Gastrocnemius medialis (tissue), 4 donors: ENCODE data around the gene VWA7. TPM values are rescaled to one million over a fixed set of nuclear protein-coding genes. Genes with fewer than 3 reads are reported as not detected.

Source experiments
- ATAC-seq, 2 donors: fragments of 150-250 bp; one replicate each; pipeline ENCODE4 v1.9.1; 2016
- DNase-seq, 2 donors: peaks; one replicate each; pipeline ENCODE4 v3.0.0-alpha.2; 2019
- H3K27ac ChIP-seq, 4 donors: fragments of 200-600 bp; sonication (generic); 1 replicate in 1 of 4; 2 replicates in 3 of 4; pipeline ENCODE4 v1.5.1; 2016 to 2018; ENCODE audit warnings: mild to moderate bottlenecking in 2 of 4, moderate library complexity in 1 of 4
- H3K27me3 ChIP-seq, 3 donors: fragments of 200-600 bp; sonication (generic) in 2 of 3; 1 replicate in 1 of 3; 2 replicates in 2 of 3; pipeline versions ENCODE4 v1.5.1 to v1.6.0; 2016 to 2019; ENCODE audit warnings: mild to moderate bottlenecking in 1 of 3, moderate library complexity in 1 of 3
- H3K36me3 ChIP-seq, 2 donors: fragments of 200-600 bp; sonication (generic) in 1 of 2; one replicate each; pipeline ENCODE4 v1.5.1; 2017 to 2018
- H3K4me1 ChIP-seq, 2 donors: fragments of 200-600 bp; sonication (generic) in 1 of 2; one replicate each; pipeline ENCODE4 v1.5.1; 2016 to 2017; ENCODE audit warnings: mild to moderate bottlenecking in 2 of 2
- H3K4me3 ChIP-seq, 4 donors: fragments of 200-600 bp; sonication (generic) in 3 of 4; 1 replicate in 1 of 4; 2 replicates in 3 of 4; pipeline ENCODE4 v1.5.1; 2016 to 2019; ENCODE audit warnings: mild to moderate bottlenecking in 2 of 4
- H3K9me3 ChIP-seq, 3 donors: fragments of 200-600 bp; sonication (generic) in 2 of 3; 1 replicate in 1 of 3; 2 replicates in 2 of 3; pipeline ENCODE4 v1.5.1; 2016 to 2019
- POLR2A ChIP-seq, 2 donors: fragments of 450-650 bp; IDR thresholded peaks; one replicate each; pipeline ENCODE4 v1.6.1; 2017; ENCODE audit warnings: antibody characterized with exemption in 2 of 2, mild to moderate bottlenecking in 2 of 2, moderate library complexity in 2 of 2
- in situ Hi-C, 4 donors: fragments of 200-750 bp; cut with MboI; loops; one replicate each; pipeline versions ENCODE4 v1.15.0 to v1.8.0; 2017; ENCODE audit warnings: low sequenced_read_pairs in 4 of 4
- intact Hi-C: fragments of 100-400 bp; cut with DNase I; formaldehyde crosslinking; loops from one replicate; pipeline ENCODE4 v1.15.1; 2023; ENCODE audit warnings: low total_unique reads
- total RNA-seq, 4 donors: library from RNA; depleted of rRNA; stranded (reverse); fragments of >200 nt; gene quantifications; one replicate each; pipeline versions ENCODE4 v1.1.0 to v1.2.3, GENCODE V29; 2016
- TF ChIP-seq, protein P1 (sequence below), 5 experiments: fragments of 450-650 bp in 3 of 5; fragments of 200-600 bp in 2 of 5; sonication (generic) in 2 of 5; IDR thresholded peaks in 4 of 5; conservative IDR thresholded peaks in 1 of 5; 1 replicate in 4 of 5; 2 replicates in 1 of 5; pipeline ENCODE4 v1.5.1; 2016 to 2019; ENCODE audit warnings: antibody characterized with exemption in 5 of 5, mild to moderate bottlenecking in 3 of 5, moderate library complexity in 3 of 5

VWA7 gene
- total RNA-seq, 4 donors from 2014 or later: 2.0 to 7.8 (median 4.7) TPM

DNA sequence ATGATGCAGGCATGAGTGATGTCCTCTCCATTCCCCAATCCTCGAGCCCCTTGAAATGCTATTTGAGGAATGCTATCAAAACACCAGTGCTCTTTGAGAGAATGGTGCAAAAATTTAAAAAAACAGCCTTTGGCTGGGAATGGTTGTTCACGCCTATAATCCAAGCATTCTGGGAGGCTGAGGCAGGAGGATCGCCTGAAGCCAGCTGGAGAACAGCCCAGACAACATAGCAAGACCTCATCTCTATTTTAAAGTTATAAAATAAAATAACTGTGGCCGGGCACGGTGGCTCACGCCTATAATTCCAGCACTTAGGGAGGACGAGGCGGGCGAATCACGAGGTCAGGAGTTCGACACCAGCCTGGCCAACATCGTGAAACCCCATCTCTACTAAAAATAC is 22.7 kb upstream of the VWA7 start:
- intact Hi-C loops (no loop called here), in situ Hi-C loops (loop anchor here in 1 of 4 donors (25.0 kb wide), 1 partner anchor 388 kb away; the partner anchor contains the start of genes AGER, AGPAT1, GPSM3 and PBX2)
- peaks cover 0 to 14% of the 10 kb centered on the region in 2 donors for H3K36me3 ChIP-seq
- no peaks in the 10 kb centered on the region for H3K9me3 ChIP-seq
- no peaks in the 10 kb centered on the region for H3K27me3 ChIP-seq
- no peak for ATAC-seq
- H3K27ac ChIP-seq: no peak overlapping the region
- no peak overlapping the region for H3K4me3 ChIP-seq
- no peak for DNase-seq
- peaks cover 14 to 15% of the 10 kb centered on the region in 2 donors for H3K4me1 ChIP-seq
- TF ChIP-seq, protein P1, sequence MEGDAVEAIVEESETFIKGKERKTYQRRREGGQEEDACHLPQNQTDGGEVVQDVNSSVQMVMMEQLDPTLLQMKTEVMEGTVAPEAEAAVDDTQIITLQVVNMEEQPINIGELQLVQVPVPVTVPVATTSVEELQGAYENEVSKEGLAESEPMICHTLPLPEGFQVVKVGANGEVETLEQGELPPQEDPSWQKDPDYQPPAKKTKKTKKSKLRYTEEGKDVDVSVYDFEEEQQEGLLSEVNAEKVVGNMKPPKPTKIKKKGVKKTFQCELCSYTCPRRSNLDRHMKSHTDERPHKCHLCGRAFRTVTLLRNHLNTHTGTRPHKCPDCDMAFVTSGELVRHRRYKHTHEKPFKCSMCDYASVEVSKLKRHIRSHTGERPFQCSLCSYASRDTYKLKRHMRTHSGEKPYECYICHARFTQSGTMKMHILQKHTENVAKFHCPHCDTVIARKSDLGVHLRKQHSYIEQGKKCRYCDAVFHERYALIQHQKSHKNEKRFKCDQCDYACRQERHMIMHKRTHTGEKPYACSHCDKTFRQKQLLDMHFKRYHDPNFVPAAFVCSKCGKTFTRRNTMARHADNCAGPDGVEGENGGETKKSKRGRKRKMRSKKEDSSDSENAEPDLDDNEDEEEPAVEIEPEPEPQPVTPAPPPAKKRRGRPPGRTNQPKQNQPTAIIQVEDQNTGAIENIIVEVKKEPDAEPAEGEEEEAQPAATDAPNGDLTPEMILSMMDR (IDR thresholded peaks at IDR 0.05 in 4 of 5, conservative IDR thresholded peaks at IDR 0.05 in 1 of 5): no peak
- TF ChIP-seq POLR2A (IDR thresholded peaks at IDR 0.05): no peak

DNA sequence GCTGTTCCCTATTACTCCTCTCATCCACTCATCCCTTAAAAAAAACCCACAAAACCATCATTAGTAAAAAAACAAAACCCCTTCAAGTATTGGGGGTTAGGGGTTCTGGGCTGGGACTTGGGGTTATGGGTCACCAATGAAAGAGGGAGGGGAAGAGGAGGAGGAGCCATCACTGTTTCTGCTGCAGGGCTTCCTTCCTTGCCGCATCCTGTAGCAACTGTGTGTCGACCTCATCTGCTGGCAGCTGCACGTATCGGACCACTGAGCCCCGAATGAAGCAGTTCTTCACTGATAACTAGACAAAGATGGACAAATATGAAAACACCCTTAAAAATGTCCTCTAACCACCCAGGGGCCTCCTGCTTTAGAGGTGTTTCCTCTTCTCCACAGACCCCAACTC is 20.5 kb upstream of the VWA7 start:
- no peak for ATAC-seq
- intact Hi-C loops: no loop called here
- no peak for DNase-seq
- Histone ChIP-seq H3K9me3 (no peaks in the 10 kb centered on the region), H3K4me1 (peaks cover 24 to 26% of the 10 kb centered on the region in 2 donors), H3K4me3 (no peak overlapping the region), H3K27me3 (no peaks in the 10 kb centered on the region), H3K36me3 (peaks cover 0 to 17% of the 10 kb centered on the region in 2 donors), H3K27ac (peak overlapping the region; percentile 85 to 97 (median 93))
- no peak for TF ChIP-seq POLR2A (IDR thresholded peaks at IDR 0.05)
- in situ Hi-C loops: no loop called here

DNA sequence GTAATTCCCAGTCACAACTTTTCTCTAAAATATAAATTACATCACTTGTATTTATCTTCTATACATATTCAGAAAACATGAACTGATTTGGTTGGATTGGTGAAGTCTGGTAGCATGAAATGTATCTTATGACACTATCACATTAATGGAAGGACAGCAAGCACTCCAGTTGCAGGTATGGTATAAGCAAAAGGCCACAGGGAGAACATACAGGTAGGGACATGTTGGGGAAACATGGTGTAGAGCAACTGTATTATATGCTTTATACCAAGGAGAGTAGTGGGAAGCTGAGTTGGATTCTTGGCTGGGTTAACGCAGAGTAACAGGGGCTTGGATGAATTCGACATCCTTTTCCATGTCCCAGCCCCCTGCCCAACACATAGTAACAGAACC is 19.9 kb upstream of the VWA7 start:
- DNase-seq (no peak), ATAC-seq (no peak)
- Histone ChIP-seq H3K36me3 (peaks cover 0 to 16% of the 10 kb centered on the region in 2 donors), H3K9me3 (no peaks in the 10 kb centered on the region), H3K27me3 (no peaks in the 10 kb centered on the region), H3K4me1 (peaks cover 24 to 26% of the 10 kb centered on the region in 2 donors), H3K27ac (peak overlapping the region; percentile 85 to 97 (median 93)), H3K4me3 (no peak overlapping the region)
- intact Hi-C loops (loop anchor here (1.0 kb wide), 1 partner anchor 9 kb away; the partner anchor contains the start of gene LSM2), in situ Hi-C loops (no loop called here)
- TF ChIP-seq POLR2A (IDR thresholded peaks at IDR 0.05): no peak
- TF ChIP-seq, protein P1 (IDR thresholded peaks at IDR 0.05 in 4 of 5, conservative IDR thresholded peaks at IDR 0.05 in 1 of 5): no peak

DNA sequence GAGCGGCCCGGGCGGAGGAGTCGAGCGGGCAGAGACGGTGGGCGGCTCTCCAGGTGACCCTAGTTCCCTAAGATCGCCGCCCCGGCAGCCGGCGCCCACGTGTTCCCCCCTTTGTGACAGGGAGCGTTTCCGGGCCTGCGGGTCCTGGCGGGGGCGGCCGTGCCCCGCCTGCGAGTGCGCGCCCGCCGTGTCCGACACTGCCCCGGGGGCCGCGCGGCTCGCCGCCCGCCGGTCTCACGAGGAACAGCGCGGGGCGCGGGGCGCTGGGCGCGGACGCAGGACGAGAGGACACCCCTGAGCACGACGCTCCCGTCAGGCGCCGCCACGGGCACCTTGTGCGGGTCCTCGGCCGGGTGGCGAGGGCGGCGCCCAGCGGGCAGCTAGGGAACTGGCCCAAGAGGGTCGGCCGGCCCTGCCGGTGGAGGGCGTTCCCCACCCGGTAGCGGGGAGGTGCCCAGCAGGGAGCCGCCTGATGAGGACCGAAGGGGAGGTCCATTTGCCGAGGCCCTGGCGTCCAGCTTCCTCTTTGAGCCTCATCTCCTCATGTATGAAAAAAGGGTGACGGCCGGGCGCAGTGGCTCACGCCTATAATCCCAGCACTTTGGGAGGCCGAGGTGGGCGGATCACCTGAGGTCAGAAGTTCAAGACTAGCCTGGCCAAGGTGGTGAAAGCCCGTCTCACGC is 18.6 kb upstream of the VWA7 start, which contains the start of gene VARS1:
TSS of gene VARS1 (minus strand) at position 137 of the 683 bp plus-strand sequence. CDS start 535 bp downstream, outside the sequence.
- H3K4me3 ChIP-seq: peak within 1 kb of the TSS; percentile 64 to 99 (median 82)
- H3K27me3 ChIP-seq: no peaks in the 10 kb centered on the region
- peaks cover 0 to 21% of the 10 kb centered on the region in 2 donors for H3K36me3 ChIP-seq
- in situ Hi-C loops: no loop called here
- intact Hi-C loops: loop anchor here (1.0 to 2.0 kb wide), 4 partner anchors 11 to 67 kb away; partner anchors contain the start of genes LSM2, MSH5 and NEU1
- no peaks in the 10 kb centered on the region for H3K9me3 ChIP-seq
- H3K4me1 ChIP-seq: peaks cover 24 to 26% of the 10 kb centered on the region in 2 donors
- peak; percentile 86 to 89 for DNase-seq
- ATAC-seq: peak; percentile 86 to 92
- TF ChIP-seq, protein P1 (IDR thresholded peaks at IDR 0.05 in 4 of 5, conservative IDR thresholded peaks at IDR 0.05 in 1 of 5): peak; percentile 86 to 97 (median 95)
- TF ChIP-seq POLR2A (IDR thresholded peaks at IDR 0.05): peak; percentile 79 to 89
- peak within 1 kb of the TSS; percentile 85 to 97 (median 93) for H3K27ac ChIP-seq
